GM21723 (cell line): ENCODE data around the gene ELF1.

Experiments used
- ATAC-seq: cut with Tn5 transposase; IDR thresholded peaks from one replicate; pipeline ENCODE4 v1.9.1; 2021; ENCODE audit warnings: mild to moderate bottlenecking, moderate library complexity; ENCODE audit not compliant: unreplicated experiment

Gene ELF1

DNA sequence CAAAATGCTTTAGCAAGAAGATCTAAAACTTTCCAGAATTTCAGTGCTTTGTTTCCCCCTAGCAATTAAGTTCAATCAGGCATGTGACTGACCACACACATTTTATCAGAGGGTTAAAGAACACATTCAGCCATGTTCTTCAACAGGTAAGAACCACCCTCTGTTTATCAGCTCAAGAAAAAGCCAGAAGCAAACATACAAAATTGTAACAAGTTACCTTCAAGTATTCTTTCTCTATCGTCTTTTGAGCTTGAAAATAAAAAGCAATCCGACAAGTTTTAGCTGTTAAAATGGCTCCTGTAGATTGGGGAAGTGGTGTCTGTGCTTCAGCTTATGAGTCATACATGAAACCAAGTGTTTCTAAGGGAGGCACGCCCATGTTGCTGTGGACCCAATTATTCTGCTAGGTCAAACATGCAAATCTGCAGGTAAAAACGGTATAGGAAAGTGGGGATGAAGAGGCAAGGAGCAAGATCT is at the start of gene ELF1:
ELF1 (minus strand) TSS at position 306 of the 477 bp plus-strand sequence. CDS start 37,262 bp downstream, outside the sequence.
- ATAC-seq: peak; percentile 93

- ATAC-seq: no peak
Observed at GRCh38 chr13:41065078-41065477, 46.0 kb upstream of the ELF1 start.

- ATAC-seq: no peak
Observed at GRCh38 chr13:41064493-41064892, 45.4 kb upstream of the ELF1 start.

DNA sequence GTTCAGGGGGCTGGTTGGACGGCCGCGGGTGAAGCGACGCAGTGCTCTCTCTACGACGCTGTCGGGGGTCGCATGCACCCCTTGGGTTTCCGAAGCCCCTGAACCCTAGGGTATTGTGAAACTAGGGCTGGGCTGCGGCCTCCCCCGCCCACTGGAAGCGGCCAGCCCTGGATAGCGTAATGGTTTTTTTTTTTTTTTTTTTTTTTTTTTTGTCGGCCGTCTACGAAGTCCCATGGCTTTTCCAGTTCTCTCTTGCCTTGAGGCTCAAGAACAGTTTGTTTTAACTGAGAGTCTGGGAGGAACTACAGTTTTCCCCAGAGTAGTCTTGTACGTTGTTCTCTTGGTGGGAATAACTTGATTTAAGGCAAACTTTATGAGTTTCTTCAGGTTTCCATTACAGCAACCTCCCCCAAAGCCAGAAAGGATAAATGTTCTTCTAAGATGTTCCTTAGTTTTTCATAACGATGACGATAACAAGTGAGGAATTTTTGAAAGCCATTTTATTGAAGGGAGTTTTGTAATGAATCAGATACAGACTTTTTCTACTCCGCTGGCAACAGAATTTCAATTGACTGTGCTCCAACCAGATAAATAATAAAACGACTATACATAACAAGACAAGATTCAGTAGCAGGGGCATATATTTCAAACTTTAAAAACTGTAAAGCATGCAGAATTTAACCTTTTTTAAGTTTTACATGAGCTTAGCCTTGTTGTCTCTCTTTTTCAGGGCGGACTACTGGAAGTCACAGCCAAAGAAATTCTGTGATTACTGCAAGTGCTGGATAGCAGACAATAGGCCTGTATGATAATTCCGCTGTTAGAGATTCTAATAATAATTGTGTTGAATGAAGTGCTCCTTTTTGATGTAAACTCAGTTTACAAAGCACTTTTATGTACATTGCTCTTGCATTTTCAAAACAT is 43.1 kb upstream of the ELF1 start:
- peak; percentile 42 for ATAC-seq

DNA sequence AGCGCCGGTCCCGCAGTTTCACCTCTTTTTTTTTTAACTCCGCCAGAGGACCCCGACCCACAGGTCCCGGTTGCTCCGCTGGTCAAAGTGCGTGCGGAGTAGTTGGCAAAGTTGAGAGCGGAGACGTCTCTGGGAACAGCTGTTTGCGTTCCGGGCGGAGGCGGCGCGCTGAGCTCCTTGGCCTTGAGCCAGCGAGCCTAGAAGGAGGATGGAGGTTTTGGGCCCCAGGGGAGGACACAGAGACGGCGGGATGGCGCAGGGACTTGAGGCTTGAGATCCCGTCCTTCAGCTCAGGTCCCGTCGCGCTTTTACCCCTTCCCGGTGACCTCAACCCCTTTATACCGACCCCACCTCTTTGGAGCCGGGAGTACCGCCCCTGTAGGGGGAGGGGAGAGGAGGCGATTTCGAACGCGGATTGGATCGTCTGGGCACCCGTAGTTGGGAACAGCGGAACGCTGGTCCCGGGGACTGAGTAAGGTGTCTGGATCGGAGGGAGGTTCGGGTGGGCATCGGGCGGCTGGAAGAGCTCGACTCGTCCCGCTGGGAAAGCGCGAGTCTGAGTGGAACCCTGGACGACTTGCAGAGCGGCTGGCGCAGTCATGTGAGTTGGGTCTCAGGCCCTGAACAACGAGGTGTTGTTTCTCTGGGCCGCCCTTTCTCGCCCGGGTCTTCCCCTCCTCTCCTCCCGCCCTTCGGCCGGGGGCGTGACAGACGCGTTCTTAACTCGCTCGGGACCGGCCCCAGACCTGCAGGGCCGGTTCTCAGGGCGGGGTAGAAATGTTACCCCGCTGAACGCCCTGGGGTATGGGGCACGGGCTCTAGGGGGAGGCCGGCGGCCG is 42.2 kb upstream of the ELF1 start, which contains the start of gene WBP4:
WBP4 (plus strand) TSS at position 435 of the 839 bp plus-strand sequence; CDS start at position 600, 165 bp downstream.
- ATAC-seq: peak; percentile 71

DNA sequence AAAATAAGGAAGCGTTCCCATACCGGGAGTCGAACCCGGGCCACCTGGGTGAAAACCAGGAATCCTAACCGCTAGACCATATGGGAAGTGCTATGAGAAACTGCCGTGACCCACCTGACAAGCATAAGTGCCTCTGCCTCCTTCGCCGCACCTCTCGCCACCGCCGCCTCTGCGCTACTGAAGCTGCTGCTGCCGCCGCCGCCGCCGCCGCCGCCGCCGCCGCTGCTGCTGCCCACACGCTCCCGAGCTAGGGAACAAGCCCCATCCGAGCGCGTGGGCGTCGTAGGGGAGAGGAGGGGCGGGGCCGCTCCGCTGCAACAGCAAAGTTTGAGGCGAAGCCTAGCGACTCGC is 41.6 kb upstream of the ELF1 start:
- ATAC-seq: peak; percentile 36

GRCh38 chr13:41060082-41060723 is 41.1 kb upstream of the ELF1 start:
- peak; percentile 48 for ATAC-seq

DNA sequence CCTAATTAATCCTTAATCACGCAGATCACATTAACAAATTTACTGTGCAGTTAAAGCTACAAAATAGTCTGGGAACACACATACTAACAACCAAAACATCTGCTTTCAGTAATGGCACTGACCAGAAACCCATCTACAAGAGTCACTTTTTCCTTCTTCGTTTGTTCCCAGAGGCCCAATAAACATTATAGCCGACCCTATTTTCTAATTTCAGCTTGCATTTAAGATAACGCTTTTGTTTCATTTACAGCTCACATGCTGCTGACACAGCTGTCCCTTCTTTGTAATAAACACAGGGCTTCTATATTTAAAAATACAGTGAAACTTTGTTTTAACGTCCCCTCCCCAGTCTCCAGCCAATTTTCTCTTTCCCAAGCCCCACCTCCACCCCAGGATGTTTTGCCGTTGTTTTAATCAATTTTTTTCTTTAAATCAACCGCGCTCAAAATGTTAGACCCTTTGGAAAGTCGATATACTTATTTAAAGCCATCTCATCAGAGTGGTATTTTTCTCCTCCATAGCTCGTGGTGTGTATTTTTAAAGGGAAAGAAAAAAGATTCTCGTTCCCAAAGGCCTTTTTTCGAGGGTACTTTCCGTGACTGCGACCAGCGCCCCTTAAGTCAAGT is 40.5 kb upstream of the ELF1 start:
- ATAC-seq: no peak

GRCh38 chr13:41058295-41059070 is 39.4 kb upstream of the ELF1 start:
- no peak for ATAC-seq

DNA sequence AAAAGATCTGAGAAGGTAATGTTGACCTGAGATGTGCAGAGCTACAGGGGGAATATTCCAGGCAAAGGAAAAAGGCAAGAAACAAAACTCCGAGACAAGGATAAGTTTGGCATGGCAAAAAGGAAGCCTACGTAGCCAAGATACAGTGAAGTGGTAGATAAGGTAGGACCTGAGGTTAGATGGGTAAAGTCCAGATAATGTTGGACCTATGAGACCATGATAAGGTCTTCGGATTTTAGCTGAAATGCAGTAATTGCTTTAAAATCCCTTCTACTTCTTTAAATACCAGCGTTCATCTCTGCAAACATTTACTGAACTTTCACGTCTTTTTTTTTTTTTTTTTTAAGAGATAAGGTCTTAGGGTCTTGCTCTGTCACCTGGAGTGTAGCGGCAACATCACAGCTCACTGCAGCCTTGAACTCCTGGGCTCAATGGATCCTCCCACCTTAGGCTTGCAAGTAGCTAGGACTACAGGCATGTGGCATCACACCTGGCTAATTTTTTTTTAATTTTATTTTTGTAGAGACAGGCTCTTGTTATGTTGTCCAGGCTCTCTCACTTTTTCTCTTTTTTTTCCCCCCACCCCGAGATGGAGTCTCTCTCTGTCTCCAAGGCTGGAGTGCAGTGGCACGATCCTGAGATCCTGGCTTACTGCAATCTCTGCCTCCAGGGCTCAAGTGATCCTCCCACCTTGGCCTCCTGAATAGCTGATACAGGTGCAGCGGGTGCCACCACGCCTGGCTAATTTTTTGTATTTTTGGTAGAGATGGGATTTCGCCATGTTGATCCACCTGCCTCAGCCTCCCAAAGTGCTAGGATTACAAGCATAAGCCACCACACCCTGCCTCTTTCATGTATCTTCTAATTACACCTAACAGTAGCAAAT is 38.0 kb upstream of the ELF1 start:
- ATAC-seq: no peak

GRCh38 chr13:41056194-41056593 is 37.1 kb upstream of the ELF1 start:
- no peak for ATAC-seq

DNA sequence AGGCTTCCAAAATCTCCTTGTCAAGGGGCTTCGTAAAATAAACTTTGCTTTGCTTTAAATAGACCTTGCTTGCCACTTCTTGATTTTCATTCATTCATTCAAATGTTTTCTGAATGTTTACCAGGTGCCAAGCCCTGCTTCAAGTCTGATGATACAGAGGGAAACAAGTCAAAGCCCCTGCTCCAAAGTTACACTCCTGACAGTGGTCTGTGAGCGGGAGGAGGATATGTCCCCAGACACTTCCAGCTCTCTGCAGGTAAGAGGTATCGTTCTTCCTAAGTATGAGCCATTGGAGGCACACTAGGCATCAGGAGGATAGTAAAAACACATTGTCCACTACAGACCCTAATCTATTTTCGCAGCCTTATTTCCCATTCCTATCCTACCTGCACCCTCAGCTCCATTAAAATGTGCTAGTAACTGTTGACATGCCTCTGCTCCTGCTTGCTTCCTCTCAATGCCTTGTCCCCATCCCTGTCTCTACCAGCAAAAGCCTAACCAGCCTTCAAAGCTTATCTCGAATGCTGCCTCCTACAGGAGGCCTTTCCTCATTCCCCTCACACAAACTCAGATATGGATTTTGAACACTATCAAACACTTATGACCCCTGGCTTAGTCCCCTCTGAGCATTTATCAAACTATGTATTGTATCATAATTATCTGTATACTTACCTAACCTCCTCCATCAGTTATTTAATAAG is 36.0 kb upstream of the ELF1 start:
- ATAC-seq: no peak

- peak; percentile 49 for ATAC-seq
Observed at GRCh38 chr13:41054212-41054877, 35.2 kb upstream of the ELF1 start.

- peak; percentile 49 for ATAC-seq
Observed at GRCh38 chr13:41053384-41053826, 34.3 kb upstream of the ELF1 start.

DNA sequence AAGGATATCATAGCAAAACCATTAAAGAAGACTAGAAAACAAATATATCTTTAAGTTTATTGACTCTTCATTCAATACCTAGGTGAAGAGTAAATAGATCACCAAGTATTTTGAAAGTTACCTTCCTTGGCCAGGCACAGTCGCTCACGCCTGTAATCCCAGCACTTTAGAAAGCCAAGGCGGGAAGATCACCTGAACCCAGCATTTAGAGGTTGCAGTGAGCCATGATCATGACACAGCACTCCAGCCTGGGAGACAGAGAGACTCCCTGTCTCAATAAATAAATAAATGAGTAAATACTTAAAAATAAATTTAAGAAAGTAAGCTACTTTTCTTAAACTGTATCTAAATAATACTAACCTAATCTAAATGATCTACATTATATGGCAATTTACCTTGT is 33.3 kb upstream of the ELF1 start:
- no peak for ATAC-seq

DNA sequence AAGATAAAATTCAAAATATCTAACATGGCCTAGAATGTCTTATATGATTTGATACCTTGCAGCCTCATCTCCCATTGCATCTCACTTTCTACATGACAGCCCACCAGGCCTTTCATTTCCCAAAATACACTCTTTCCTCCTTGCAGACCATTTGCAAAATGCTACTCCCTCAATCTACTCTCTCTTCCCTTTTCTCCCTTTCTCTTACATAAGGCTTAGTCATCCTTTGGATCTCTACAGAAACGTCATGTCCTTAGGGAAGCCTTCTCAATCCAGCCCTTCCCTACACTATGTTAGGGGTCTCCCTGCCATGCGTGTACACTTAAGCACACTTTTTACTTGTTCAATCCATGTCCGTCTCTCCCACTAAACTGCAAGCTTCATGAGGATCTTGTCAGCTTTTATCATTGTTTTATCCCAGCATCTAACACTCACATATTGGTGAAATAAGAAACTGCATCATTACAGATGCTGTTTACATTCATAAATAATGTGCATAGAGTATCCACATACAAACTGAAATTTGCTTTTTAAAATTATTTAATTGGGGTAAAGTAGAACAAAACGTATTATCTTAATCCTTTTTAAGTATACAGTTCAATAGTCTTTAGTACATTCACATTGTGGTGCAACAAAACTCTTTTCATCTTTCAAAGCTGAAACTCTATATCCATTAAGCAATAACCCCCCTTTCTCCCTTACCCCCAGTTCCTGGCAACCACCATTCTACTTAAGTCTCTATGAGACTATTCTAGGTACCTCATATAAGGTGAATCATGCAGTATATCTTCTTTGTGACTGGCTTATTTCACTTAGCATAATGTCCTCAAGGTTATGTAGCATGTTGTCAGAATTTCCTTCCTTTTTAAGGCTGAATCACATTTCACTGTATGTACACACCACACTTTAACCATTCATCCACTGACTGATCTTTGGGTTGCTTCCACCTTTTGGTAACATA is 30.6 kb upstream of the ELF1 start:
- ATAC-seq: no peak
